OCI-LY7 (cell line): Measurements from ENCODE around the gene FAM3C. TPM values are rescaled to one million over a fixed set of nuclear protein-coding genes. Genes with fewer than 3 reads are reported as not detected.

Experiments used
- BruUV-seq: library from RNA; stranded (reverse); fragments of 400-500 nt; replicated peaks from 2 replicates; lab custom pipeline; 2021; lab: Mats Ljungman, UMichigan
- CTCF ChIA-PET: fragments of 300-600 bp; sonication (Branson Sonifier 250); formaldehyde crosslinking; loops from one replicate; lab custom pipeline; 2022; ENCODE audit warnings: antibody characterized with exemption; ENCODE audit not compliant: unreplicated experiment; lab: Charles Lee
- POLR2A ChIA-PET: fragments of 300-600 bp; sonication (Branson Sonifier 250); formaldehyde crosslinking; loops from one replicate; lab custom pipeline; 2022; ENCODE audit warnings: antibody characterized with exemption; lab: Charles Lee
- DNase-seq: peaks from one replicate; pipeline ENCODE4 v3.0.0-alpha.2; 2015; ENCODE audit warnings: low spot score
- H2AFZ ChIP-seq: fragments of 200-600 bp; sonication (generic), shearing (Covaris generic); 2 replicates; pipeline ENCODE4 v1.6.1; 2014; ENCODE audit warnings: mild to moderate bottlenecking, antibody characterized with exemption, low read length, moderate library complexity
- H3K27ac ChIP-seq: fragments of 200-600 bp; sonication (generic); 2 replicates; pipeline ENCODE4 v1.5.1; 2014; ENCODE audit warnings: mixed run types, low read depth, mild to moderate bottlenecking, moderate library complexity, low read length, inconsistent platforms; ENCODE audit not compliant: poor library complexity, severe bottlenecking
- H3K36me3 ChIP-seq: fragments of 200-600 bp; sonication (generic); 2 replicates; pipeline ENCODE4 v1.6.1; 2014; ENCODE audit warnings: mild to moderate bottlenecking, antibody characterized with exemption, low read length, moderate library complexity, mixed read lengths; ENCODE audit not compliant: insufficient read depth
- H3K4me1 ChIP-seq: fragments of 200-600 bp; sonication (generic); 2 replicates; pipeline ENCODE4 v1.5.1; 2014; ENCODE audit warnings: mild to moderate bottlenecking, low read length; ENCODE audit not compliant: insufficient read depth, poor library complexity, severe bottlenecking
- H3K4me2 ChIP-seq: fragments of 200-600 bp; sonication (generic); 2 replicates; pipeline ENCODE4 v1.6.1; 2014; ENCODE audit warnings: mild to moderate bottlenecking, low read length
- H3K4me3 ChIP-seq: fragments of 200-600 bp; sonication (generic); 2 replicates; pipeline ENCODE4 v1.5.1; 2014; ENCODE audit warnings: mild to moderate bottlenecking, low read depth, low read length; ENCODE audit not compliant: poor library complexity, severe bottlenecking
- H3K79me2 ChIP-seq: fragments of 200-600 bp; sonication (generic); 2 replicates; pipeline ENCODE4 v1.6.1; 2016; ENCODE audit warnings: low read depth, mild to moderate bottlenecking, low read length, moderate library complexity, mixed read lengths; ENCODE audit not compliant: insufficient read depth
- H3K9me2 ChIP-seq: fragments of 200-600 bp; sonication (generic); 2 replicates; pipeline ENCODE4 v1.6.1; 2016; ENCODE audit warnings: mild to moderate bottlenecking, low read length, mixed read lengths; ENCODE audit not compliant: insufficient read depth
- H3K9me3 ChIP-seq: fragments of 200-600 bp; sonication (generic); 2 replicates; pipeline ENCODE4 v1.6.1; 2014; ENCODE audit warnings: mild to moderate bottlenecking, mixed run types, low read length, mixed read lengths
- H4K20me1 ChIP-seq: fragments of 200-600 bp; sonication (generic); 2 replicates; pipeline ENCODE4 v1.6.1; 2014; ENCODE audit warnings: mild to moderate bottlenecking, antibody characterized with exemption, low read length, moderate library complexity, mixed read lengths; ENCODE audit not compliant: insufficient read depth
- EZH2phosphoT487 ChIP-seq: fragments of 200-600 bp; sonication (generic); IDR thresholded peaks from 2 replicates; pipeline ENCODE4 v1.6.1; 2018; ENCODE audit warnings: low read depth, borderline replicate concordance, mild to moderate bottlenecking, mixed run types, antibody characterized with exemption, low read length, moderate library complexity, mixed read lengths
- intact Hi-C: fragments of 100-400 bp; cut with micrococcal nuclease; formaldehyde crosslinking; loops from one replicate; pipeline ENCODE4 v1.10.0; 2022; ENCODE audit not compliant: unreplicated experiment
- total RNA-seq, 2 experiments: library from RNA; depleted of rRNA in 1 of 2; stranded (reverse); fragments of >200 nt in 1 of 2; shearing (Covaris generic) in 1 of 2; gene quantifications; 2 replicates each; pipeline ENCODE4 v1.2.3, GENCODE V29; 2014 to 2022
- TF ChIP-seq, protein P1 (sequence below): fragments of 200-600 bp; sonication (generic); conservative IDR thresholded peaks from 2 replicates; pipeline ENCODE4 v1.5.1; 2014; ENCODE audit warnings: mild to moderate bottlenecking, antibody characterized with exemption, low read length, moderate library complexity, mixed read lengths

The FAM3C gene
- total RNA-seq, 2 experiments from 2014 or later, result 18.1 to 27.6 TPM

DNA sequence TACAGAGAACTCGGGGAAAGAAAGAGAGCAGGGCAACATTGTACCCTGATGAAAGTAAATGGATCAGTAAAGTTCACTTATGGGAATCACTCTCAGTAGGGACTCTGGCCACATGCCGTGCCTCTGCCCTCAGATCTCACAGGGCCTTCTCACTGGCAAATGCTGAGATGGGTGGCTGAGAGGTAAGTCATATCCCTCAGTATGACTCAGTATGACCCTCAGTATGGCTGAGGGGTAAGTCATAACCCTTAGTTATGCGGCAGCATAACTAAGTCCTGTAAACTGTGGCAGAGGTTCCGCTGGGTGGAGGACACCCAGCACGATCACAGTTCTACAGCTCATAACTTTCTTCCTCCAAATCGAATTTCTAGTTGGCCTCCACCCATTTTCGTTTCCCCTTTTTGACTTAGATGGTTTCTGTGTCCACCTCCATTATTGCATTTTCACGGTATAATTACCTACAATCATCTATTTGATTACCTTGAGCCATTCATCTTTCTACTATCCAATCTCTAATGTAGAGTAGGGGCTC, 93.8 kb downstream of the FAM3C start:
- no peaks in the 10 kb centered on the region for H4K20me1 ChIP-seq
- no peaks in the 10 kb centered on the region for H3K9me2 ChIP-seq
- POLR2A ChIA-PET, result no interaction called here
- peaks cover 8% of the 10 kb centered on the region for H3K4me1 ChIP-seq
- CTCF ChIA-PET, result no interaction called here
- H2AFZ ChIP-seq, result peak overlapping the region; percentile 25; the same call in 1 of the 2 replicates
- H3K79me2 ChIP-seq, result no peaks in the 10 kb centered on the region
- no peak overlapping the region for H3K27ac ChIP-seq
- intact Hi-C loops, result no loop called here
- peak; percentile 46 for DNase-seq
- no peaks in the 10 kb centered on the region for H3K36me3 ChIP-seq
- H3K4me2 ChIP-seq, result peak overlapping the region; percentile 5; the same call in 1 of the 2 replicates
- TF ChIP-seq EZH2phosphoT487, result no peak
- H3K4me3 ChIP-seq, result no peak overlapping the region
- no TSS peak for BruUV-seq
- H3K9me3 ChIP-seq, result no peaks in the 10 kb centered on the region

DNA sequence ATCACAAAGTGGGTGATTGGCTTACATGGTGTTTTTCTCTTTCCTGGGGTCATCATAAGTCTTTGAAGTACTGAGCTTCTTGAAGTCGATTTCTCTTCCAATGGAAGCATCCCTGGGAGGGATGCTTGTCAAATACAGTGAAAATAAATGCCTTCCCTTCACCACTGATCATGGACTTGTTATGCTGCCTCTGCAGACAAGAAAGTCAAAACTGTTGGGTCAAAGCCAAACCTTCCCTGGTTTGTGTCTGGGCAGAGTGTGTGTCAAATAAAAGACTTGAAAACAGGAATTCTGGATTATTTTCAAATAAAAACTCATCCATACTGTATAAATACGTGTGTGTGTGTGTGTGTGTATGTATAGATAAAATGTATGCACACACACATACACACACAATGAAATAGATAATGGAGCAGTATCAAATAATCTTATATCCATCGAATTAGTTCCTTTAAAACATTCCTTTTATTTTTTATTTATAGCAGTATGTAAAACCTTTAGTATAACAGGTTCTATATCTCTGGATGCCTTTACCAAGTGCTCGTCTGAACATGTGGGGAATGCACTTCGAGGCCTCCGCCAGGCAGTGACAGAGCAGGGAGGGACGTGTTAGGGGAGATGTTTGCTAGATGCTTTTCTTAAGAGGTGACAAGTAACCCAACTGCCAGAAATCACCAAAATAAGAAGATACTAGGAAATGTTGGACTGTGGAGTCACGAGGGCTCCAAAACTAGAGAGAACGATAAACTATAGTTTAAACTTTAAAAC, 94.5 kb downstream of the FAM3C start:
- ChIA-PET CTCF (no interaction called here), POLR2A (interaction anchor here (0.6 kb wide), 1 partner anchor 136 kb away, joined by 3 read pairs; no protein-coding TSS in a partner anchor)
- peaks cover 8% of the 10 kb centered on the region for H3K4me1 ChIP-seq
- H3K9me2 ChIP-seq, result no peaks in the 10 kb centered on the region
- TF ChIP-seq, protein P1, sequence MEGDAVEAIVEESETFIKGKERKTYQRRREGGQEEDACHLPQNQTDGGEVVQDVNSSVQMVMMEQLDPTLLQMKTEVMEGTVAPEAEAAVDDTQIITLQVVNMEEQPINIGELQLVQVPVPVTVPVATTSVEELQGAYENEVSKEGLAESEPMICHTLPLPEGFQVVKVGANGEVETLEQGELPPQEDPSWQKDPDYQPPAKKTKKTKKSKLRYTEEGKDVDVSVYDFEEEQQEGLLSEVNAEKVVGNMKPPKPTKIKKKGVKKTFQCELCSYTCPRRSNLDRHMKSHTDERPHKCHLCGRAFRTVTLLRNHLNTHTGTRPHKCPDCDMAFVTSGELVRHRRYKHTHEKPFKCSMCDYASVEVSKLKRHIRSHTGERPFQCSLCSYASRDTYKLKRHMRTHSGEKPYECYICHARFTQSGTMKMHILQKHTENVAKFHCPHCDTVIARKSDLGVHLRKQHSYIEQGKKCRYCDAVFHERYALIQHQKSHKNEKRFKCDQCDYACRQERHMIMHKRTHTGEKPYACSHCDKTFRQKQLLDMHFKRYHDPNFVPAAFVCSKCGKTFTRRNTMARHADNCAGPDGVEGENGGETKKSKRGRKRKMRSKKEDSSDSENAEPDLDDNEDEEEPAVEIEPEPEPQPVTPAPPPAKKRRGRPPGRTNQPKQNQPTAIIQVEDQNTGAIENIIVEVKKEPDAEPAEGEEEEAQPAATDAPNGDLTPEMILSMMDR, result no peak
- no peak for TF ChIP-seq EZH2phosphoT487
- BruUV-seq, result no TSS peak
- intact Hi-C loops, result no loop called here
- no peaks in the 10 kb centered on the region for H3K36me3 ChIP-seq
- no peak overlapping the region for H3K27ac ChIP-seq
- H2AFZ ChIP-seq, result peak overlapping the region; percentile 25; the same call in 1 of the 2 replicates
- no peak overlapping the region for H3K4me3 ChIP-seq
- DNase-seq, result no peak
- no peaks in the 10 kb centered on the region for H3K79me2 ChIP-seq
- no peaks in the 10 kb centered on the region for H4K20me1 ChIP-seq
- H3K4me2 ChIP-seq, result peak overlapping the region; percentile 5; the same call in 1 of the 2 replicates
- no peaks in the 10 kb centered on the region for H3K9me3 ChIP-seq

DNA sequence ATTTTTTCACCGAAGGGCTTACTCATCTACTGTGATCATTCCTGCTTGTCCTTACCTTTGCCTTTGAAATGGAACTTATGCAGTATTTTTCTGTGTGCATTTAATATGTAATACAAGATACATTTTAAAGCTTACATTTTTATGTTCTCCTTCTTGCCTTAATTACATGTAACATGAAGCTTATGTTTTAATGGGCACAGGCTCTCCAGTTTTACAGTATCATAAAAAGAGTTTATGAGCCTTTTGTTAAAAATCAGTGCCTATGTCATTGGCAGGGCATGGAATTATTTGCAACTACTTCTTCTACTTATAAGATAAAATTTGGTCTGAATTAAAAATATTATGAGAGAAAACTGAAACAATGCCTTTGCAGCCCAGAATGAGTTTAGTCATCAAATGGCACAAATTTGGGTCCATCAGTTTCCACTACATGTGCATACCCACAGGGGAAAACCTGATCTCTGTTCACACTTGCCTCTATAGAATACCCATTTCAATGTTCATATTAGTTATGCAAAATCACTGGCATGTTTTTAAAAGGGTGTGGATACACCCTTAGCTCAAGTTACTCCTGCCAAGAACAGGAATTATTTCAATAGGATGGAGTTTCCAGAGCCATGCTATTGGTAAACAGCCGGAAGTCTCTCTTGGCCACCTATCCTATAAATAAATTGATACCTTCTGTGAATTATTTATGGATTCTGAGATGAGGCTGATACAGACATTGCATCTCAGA, 95.3 kb downstream of the FAM3C start:
- DNase-seq, result no peak
- no peak overlapping the region for H3K4me3 ChIP-seq
- H3K9me2 ChIP-seq, result no peaks in the 10 kb centered on the region
- POLR2A ChIA-PET, result interaction anchor here (0.6 kb wide), 1 partner anchor 24 kb away, joined by 3 read pairs; no protein-coding TSS in a partner anchor
- no peaks in the 10 kb centered on the region for H4K20me1 ChIP-seq
- H3K79me2 ChIP-seq, result no peaks in the 10 kb centered on the region
- H3K9me3 ChIP-seq, result no peaks in the 10 kb centered on the region
- no peaks in the 10 kb centered on the region for H3K36me3 ChIP-seq
- BruUV-seq, result no TSS peak
- intact Hi-C loops, result no loop called here
- no peak overlapping the region for H3K27ac ChIP-seq
- H3K4me1 ChIP-seq, result peaks cover 8% of the 10 kb centered on the region
- no peak for TF ChIP-seq EZH2phosphoT487
- TF ChIP-seq, protein P1, result no peak
- H2AFZ ChIP-seq, result no peak overlapping the region
- CTCF ChIA-PET, result no interaction called here
- no peak overlapping the region for H3K4me2 ChIP-seq
